Suppressor macrophage treated with lipopolysaccharide for 1 hour (primary cell): Measurements from ENCODE around the gene DLGAP4.
A peak's percentile ranks its signal among the peaks of the same experiment; 100 is the strongest.

Experiments
- DNase-seq, 3 donors: peaks; one replicate each; pipeline ENCODE4 v3.0.0-alpha.2; 2020 to 2022

DLGAP4 gene

DNA sequence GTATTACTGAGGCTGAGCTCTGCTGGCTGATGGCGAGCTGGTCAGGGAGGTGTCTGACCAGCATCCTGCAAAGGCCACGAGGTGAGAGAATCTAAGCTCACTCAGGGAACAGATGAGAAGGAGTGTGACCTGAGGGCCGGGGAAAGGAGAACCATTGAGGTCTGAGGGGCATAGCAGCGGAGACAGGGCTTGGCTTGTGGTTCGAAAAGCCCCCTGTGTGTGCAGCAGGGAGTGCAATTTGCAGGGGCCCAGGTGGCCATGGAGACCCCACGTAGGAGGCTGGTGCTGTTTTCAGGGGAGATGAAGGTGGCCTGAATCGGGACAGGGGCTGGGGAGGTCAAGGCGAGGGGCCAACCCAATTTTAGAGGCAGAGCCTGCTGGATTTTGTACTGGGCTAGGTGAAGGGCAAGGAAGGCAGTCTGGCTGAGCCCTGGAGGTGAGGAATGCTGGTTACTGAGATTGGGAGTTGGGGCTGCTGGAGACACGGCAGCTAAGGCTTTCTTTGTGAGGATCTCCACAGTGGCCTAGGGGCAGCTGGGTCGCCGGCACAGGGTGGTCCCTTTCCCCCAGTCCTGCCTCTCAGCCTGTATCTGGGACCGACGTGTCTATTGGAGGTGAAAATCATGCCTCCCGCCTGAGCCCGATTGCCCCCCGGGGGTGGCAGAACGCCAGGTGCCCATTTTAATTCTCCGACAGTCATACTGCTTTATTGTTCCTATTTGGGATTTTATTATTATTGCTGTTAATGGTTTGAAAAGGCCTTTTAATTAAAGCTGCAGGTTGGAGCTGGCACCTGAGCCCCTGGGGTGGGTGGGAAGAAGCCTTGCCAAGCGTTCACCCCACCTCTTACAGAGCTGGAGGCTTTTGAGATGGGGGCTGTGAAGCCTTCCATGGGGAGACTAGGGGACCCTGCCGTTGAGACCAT, 28.4 kb downstream of the DLGAP4 start:
- no peak for DNase-seq

DNA sequence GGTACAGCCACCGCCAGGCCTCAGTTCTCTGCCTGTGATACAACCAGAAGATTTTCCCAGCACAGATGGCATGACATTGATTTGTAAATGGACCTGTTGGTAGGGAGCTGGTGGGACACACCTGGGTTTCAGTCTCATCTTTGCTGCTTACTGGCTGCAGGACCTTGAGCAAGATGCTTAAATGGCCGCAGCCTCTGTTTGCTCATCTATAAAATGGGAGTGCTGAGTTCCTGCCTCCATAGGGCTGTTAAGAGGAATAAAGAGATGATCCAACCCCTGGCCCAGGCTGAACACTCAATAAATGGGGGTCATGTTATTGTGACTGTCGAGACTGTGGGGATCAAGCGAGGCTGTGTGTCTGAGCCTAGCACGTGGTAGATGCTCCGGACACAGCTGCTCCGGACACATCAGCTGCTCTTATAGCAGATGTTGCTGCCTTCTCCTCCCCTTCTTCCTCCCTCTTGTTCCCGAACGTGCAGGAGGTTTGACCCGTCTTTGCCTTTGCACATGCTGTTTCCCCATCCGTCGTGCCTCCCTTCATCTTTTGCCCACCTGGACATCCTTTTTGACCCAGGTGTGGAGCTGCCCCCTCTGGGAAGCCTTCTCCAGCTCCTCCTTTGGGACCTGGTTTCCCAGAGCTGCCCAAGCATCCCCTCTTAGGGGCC, 29.2 kb downstream of the DLGAP4 start:
- DNase-seq = no peak

DNA sequence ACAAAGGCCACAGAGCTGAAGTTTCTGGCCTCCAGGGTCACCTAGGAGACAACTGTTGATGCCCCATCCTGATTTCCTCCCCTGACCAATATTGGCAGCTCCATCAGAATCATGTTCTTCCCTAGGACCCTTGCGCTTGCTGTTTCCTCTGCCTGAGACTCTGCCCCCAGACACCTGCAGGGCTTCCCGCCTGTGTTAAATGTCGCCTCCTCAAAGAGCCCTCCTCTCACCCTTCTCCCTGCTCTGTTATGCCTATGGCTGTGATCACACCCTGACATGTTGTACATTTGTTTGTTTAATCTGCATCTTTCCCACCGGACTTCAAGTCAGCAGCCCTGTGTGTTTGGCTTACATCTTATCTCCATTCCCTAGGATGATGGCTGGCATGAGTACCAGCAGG, 30.1 kb downstream of the DLGAP4 start:
- DNase-seq = no peak

DNA sequence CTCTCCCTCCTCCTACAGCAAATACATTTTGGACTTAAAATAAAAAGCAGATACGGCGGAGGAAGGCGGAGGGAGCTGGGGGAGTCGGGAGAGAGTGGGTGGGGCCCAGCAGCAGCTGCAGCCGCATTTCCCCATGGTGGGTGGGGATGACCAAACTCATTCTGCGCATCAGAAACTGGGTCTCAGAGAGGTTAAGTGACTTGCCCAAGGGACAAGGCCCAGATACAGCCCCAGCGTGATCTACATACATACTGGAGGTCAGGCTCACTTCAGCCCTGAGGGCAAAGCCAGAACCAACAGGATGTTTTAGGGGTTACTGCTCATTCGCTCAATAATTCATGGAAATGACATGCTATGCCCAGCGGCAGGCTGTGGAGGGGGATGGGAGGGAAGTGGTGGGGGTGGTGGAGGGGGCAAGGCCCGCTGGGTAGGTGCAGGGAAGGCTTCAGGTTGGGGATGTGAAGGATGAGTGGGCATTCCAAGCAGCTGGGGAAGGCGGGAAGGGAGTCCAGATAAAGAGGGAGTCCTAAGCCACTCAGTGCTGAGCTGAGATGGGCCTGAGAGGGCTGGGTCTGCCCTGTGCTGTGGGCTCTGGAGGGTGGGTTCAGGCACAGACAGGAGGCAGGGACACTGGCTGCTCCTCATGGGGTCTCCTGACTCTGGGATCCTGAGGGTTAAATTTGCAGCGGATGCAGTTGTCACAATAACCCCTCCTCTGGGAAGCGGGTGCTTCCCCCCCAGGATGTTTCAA, 31.0 kb downstream of the DLGAP4 start:
- DNase-seq = no peak

DNA sequence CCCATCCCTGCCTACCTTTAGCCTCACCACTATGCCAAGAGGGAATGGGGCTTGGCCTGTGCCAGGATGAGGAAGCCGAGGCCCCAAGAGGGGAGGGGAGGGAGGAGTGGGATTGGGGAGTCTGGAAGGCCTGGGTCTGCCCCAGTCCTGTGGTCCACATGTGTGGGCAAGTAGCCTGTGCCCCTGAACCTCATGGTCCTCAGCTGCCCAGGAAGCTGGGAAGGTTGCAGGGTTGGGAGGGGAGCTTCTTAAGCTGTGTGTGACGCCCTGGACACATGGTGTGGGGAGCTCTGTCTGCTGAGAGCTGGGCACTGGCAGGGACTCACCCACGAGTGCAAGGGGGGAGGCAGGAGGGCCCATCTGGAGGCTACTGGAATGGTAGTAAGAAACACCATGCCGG, 31.7 kb downstream of the DLGAP4 start:
- DNase-seq = no peak

DNA sequence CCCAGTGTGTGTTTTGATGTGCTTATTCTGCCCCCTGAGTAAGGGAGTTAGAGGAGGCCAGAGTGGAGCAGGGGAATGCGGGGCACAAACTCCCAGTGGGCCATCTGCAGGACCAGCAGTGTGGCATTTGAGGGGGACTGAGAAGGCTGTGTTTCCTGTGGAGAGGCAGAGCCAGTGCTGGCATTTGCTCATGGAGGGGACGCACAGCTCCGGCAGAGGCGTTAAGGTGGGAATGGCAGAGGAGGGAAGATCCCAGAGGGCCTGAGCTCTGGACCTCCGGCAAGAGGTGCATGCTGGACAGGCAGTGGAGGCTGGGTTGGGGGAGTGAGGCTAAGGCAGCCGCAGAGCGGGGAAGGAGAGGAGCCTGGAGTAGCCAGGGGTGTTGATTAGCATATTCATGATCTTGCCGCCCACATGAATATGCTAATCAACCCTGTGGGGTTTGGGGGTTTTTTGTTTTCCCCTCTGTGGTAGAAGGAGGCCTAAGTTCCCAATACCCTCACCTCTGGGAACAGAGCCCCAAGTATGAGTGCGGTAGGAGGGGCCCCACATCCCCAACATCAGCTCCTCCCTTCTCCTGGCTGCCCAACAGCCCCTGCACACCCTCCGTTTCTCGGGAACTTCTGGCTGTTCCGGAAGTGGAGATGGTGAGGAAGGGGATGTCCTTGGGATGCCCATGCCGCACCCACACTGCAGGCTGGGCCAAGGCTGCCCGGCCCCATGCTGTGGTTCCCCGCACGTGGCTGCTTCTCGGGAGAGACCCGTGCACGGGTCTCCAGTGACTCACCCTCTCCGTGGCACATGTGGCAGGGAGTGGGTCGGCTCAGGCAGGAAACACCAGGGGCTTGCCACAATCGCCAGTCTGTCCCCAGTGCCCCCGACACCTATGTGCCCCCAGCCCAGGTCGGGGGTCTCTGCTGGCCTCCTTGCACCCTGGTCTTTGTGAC, 33.8 kb downstream of the DLGAP4 start:
- peak; percentile 19 to 47 (median 22) for DNase-seq

DNA sequence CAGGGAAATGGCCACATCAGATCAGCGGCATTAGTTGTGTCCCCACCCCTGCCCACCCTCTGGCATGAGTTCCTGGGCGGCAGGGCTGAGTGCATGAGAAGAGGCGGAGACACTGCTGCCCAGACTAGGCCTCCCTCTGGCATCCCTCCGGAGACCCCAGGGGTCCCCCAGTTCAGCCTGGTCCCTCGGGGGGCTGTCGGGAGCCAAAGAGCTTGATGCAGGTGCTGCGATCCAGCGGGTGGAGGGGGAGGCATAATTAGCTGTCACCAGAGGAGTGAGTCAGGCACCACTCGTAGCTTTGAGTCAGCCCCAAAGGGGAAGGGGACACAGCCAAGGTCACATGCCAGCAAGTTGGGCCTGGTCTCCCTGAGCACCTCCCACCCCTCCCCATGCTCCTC, 34.5 kb downstream of the DLGAP4 start:
- peak in 1 of 3 donors; percentile 5 for DNase-seq

DNA sequence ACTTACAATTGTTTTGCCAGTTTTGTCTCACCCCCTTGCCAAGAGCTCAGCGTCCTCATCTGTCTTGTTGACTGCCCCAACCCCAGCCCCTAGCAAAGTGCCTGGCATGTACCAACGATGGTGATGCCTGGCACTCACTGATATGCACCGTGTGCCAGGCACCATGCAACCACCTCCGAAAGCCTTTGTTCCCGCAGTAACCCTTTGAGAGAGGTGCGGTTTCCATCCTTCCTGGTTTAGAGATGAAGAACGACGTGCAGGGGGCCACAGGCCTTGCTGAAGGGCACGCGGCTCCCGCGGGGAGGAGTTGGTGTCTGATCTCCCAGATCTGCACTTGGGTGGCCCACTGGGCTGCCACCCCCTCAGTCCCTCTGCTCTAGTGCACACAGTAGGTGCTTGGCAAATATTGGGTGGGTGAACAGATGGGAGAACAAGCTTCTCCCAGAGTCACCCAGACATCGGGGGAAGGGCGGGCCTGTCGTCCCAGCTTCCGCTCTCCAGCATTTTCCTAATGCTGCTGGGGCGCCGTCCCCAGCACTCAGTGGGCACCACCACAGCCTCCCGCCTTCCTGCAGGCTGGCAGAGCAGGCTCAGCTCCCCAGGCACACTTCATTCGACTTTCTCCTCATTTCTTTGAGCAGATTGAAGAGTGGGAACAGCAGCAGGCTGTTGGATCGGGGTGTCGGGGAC, 35.3 kb downstream of the DLGAP4 start:
- DNase-seq = no peak

DNA sequence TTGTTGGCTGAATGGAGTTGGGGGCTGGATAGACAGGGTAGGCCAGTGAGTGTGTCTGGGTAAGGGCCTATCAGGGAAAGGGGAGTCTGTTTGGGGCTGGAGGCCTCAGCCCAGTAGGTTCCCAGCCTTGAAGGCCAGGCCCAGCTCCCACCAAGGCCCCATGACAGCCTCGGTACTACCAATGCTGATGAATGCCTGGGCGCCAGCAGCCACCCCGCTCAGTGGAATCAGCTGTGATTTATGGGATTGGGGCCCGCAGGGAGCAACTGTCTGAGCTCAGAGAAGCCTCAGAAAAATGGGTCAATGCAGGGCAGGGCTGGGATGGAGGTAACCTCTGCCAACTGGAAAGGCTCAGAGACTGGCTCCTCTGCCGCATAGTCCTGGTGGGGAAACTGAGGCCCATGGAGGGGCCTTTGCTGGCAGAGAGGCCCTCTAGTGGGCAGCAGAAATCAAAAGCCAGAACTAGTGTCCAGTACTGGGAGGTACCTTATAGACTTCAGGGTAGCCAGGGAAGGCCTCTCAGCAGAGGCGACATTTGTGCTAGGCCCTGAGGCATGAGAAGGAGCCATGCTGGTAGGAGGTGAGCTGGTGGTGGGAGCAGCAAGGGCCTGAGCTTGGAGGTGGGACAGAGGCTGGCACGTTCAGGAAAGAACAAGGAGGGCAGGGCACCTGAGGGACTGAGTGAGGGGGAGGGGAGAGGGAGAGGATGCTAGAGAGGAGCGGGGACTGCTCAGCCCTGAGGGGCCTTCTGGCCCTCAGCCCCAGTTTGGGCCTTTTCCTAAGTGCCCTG, 36.4 kb downstream of the DLGAP4 start:
- no peak for DNase-seq

DNA sequence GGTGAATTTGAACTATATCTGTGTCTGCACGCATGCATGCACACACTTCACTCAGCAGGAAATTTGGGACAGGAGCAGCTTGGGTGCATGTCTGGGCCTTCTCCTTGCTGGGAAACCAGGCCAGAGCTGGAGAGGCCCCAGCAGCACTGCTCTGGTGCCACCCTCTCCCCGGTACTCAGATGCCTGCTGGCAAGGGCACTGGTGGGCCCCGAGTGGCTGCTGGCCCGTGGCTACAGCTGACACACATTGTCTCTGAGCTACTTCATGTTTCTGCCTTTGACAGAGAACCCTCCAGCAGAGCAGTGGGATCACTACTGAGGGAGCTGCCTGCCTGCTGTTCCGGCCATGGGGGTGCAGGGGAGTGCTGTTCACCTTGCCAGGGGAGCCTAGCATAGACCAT, 37.5 kb downstream of the DLGAP4 start:
- DNase-seq = no peak

DNA sequence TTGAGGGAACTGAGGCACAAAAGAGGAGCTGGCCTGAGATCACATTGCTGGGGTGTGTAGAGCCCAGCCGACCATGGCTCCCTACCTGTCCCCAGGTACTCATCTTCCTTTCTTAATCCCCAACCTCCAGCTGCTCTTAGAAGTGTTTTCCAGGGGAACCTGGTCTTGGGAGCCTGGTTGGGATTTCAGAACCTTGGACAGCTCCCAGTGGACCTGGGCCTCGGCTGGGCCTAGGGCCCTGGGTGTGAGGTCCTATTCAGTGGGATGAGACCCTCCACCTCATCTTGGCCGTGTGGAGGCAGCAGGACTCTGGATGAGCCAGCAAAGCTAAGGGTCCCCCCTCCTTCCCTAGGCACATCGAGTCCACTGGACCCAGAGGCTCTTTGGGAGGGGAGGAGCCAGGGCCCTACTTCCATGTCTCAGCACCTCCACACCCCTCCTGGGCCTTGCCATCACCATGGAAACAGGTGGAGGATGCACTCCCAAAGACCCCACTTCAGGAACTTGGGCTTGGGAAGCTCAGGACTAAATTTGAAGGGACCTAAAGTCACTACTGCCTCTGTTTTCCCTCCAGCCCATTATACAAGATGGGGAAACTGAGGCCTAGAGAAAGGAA, 38.5 kb downstream of the DLGAP4 start:
- peak; percentile 36 to 71 (median 62) for DNase-seq

DNA sequence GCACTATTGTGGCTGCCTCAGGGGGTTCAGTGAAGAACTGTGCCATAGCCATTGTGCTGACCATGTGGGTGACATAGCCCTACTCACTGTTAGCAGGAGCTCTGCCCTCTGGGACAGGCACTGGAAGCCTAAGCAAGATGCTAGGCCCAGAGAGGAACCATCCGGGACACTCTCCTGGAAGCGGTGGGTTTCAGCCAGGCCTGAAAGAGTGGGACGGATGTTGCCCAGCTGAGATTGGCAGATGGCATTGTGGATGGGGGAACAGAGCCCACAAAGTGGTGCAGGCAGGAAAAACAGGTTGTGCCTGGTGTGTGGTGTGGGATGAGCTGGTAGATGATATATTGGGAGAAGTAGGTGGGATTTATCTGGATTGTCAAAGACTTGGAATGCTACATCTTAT, 40.1 kb downstream of the DLGAP4 start:
- DNase-seq = no peak

DNA sequence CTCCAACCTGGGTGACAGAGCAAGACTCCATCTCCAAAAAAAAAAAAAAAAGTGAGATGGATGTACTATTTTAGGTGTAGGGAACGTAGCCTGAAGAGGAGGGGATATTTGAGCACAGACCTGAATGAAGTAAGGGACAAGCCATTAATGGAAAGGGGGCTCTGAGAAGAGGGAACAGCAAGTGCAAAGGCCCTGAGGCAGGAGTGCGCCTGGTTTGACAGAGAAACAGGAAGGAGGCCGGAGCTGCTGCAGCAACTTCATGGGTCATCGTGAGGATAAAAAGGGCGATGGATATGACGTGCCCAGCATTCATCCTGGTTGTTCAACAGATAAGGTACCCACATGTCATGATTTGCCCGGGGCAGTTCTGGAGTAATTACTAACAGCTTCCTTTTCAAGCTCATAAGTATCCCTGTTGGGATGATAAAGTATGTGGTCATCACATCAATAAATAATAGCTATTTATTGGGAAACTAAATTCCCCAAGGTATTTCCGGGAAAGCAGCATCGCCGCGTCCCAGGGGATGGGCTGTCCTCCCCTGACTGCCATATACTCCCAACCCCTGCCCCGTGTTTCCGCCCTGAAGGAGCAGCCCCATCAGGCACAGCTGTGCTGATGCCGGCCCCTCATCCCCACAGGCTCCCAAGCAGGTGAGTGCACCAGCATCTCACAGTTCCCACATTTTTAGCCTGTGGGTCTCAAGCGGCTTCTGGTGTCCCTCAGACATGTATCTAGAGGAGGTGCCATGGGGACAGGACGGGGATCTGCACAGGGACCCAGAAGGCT, 43.4 kb downstream of the DLGAP4 start:
- DNase-seq = no peak

DNA sequence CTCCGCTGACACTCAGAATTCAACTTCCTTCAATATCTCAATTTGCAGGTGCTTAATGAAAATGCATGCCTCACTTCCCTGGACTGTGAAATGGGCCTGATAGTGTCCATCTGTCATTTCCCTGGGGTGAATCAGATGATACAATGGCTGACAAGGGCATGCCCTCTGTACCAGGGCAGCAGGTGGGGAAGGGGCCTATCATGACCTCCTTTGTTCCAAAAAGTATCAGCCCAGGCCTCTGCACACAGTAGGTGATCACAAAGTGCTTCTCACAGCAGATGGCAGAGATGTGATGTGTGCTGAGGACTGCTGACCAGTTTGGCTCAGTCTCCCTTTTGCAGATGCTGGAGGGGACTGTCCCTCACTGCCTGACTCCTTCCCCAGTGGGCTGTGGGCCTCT, 44.3 kb downstream of the DLGAP4 start:
- DNase-seq = no peak

DNA sequence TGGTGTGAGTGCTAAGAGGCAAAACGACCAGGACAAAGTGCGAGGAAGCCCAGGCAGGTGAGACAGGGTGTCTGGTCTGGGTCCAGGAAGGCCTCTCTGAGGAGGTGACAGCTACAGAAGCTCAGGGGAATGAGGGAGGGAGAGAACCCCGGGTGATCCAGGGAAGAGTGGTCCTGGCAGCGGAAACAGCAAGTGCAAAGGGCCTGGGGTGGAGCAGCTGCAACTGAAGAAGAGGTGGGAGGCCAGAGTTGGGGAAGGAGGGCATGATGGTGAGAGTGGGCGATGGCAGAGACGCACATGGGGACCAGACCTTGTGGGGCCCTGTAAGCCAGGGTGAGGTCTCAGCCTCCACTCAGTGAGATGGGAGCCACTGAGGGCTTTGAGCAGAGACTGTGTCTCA, 45.8 kb downstream of the DLGAP4 start:
- DNase-seq = no peak

DNA sequence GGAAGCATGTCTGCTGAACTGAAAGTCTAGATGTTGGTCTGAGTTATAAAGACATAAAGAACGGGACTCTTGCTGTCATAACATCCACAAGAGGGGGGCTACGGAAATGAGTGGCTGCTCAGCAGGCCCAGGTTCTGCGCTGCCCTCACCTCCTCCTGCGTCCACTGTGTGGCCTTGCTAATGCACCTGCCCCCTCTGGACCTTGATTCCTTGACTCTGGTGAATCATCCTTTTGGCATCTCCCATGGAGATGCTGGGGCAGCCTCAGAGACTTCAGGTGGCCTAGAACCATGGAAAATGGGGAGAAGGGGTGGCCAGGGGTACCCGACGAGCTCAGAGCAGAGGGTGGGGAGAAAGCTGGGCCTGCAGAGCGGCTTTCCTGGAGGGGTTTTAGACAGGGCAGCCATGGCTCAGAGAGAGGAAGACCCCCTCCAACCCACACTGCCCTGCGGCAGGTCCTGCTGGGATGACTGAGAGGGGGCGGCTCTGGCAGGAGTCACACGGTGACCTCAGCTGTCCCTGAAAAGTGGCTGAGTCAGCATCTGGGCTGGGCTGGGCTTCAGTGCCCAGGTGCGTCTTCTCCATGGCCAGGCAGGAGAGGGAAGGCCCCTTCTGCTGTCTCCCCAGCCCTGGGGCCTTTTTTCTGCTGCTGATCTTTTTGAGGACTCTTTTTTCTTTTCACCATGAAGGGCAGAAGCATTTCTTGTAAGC, 46.9 kb downstream of the DLGAP4 start:
- DNase-seq = no peak

DNA sequence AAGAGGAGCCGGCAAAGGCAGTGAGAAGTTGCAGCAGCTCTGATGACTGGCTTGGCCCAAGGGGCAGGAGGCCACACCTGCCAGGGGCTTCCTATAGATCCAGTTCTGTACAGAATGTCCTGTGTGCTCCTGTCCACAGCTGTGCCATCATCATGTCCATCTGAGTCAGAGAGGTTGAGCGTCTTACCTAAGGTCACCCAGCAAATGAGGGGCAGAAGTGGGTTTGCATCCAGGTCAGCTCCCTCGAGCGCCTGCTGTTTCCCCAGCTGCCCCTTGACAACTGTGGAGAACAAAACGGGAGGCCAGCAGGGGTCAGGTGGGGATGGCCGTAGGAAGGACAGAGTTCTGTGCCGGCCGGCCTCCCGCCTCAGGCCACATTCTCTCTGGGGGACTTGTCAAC, 47.6 kb downstream of the DLGAP4 start:
- no peak for DNase-seq

DNA sequence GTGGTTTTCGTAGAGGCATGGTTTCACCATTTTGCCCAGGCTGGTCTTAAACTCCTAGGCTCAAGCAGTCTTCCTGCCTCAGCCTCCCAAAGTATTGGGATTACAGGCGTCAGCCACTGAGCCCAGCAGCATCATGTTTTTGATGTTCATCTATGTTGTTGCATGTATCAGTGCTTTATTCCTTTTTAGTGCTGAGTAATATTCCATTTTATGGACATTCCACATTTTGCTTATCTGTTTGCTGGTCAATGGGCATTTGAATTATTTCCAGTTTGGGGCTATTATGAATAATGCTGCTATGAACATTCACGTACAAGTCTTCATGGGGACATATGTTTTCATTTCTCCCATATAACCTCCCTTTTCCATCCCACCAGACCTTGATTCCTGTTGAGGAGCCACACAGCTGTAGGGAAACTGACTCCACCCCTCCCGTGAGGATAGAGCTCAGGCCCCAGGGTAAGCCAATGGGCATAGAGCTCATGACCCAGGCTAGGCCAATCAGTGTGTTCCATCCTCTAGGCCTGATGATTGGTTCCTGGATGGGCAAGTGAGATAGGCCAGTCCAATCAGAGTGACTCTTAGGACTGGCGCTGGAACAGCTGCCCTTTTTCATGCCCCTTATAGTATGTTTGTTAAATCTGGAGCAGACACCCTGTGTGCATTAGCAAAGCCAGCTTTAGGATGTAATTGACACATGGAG, 49.5 kb downstream of the DLGAP4 start:
- DNase-seq = no peak
